A549 (cell line): ENCODE results near the gene PNPLA2. TPM values are rescaled to one million over a fixed set of nuclear protein-coding genes. Genes with fewer than 3 reads are reported as not detected.
A peak's percentile ranks its signal among the peaks of the same experiment; 100 is the strongest.

Experiments used
- ATAC-seq, 2 experiments: fragments of 200-7000 bp in 1 of 2; fragments of >200 bp in 1 of 2; cut with Nextera tagmentation in 1 of 2; cut with Tn5 transposase in 1 of 2; 3 replicates each; pipeline versions ENCODE4 v1.8.0 to v1.9.1; 2018 to 2020; ENCODE audit warnings: mild to moderate bottlenecking in 1 of 2, moderate library complexity in 1 of 2
- CTCF ChIA-PET: fragments of 300-600 bp; sonication (Branson Sonifier 250); formaldehyde crosslinking; extraction: SDS; loops from one replicate; lab custom pipeline; 2021; ENCODE audit warnings: antibody characterized with exemption, inconsistent platforms; lab: Yijun Ruan, JAX
- POLR2A ChIA-PET: fragments of 350-600 bp; formaldehyde crosslinking; extraction: SDS; loops from one replicate; lab custom pipeline; 2021; ENCODE audit warnings: antibody characterized with exemption, inconsistent platforms; lab: Yijun Ruan, JAX
- DNase-seq, 2 experiments: peaks; one replicate each; pipeline versions ENCODE4 v3.0.0 to v3.0.0-alpha.2; 2011 to 2016; ENCODE audit warnings: low read depth in 1 of 2, low spot score in 1 of 2
- FAIRE-seq: peaks from 2 replicates; lab custom pipeline; 2011; peaks lifted over from hg19 to GRCh38; lab: Jason Lieb, UNC
- H3K27ac ChIP-seq, 2 experiments: fragments of >200 bp; sonication (Bioruptor Twin); formaldehyde crosslinking; 3 replicates each; pipeline ENCODE4 v1.5.1; 2016 to 2017
- H3K4me1 ChIP-seq: fragments of >200 bp; sonication (Bioruptor Twin); formaldehyde crosslinking; 3 replicates; pipeline ENCODE4 v1.6.1; 2016
- H3K4me2 ChIP-seq: fragments of >200 bp; sonication (Bioruptor Twin); formaldehyde crosslinking; 3 replicates; pipeline ENCODE4 v1.6.1; 2016
- H3K4me3 ChIP-seq: fragments of >200 bp; sonication (Bioruptor Twin); formaldehyde crosslinking; 3 replicates; pipeline ENCODE4 v1.5.1; 2016
- H3K9me3 ChIP-seq: fragments of >200 bp; sonication (Bioruptor Twin); formaldehyde crosslinking; 3 replicates; pipeline ENCODE4 v1.6.1; 2016
- BCL3 ChIP-seq: fragments of >200 bp; sonication (Bioruptor Twin); formaldehyde crosslinking; IDR thresholded peaks from 3 replicates; pipeline ENCODE4 v1.6.1; 2016
- BHLHE40 ChIP-seq: IDR thresholded peaks from 2 replicates; pipeline ENCODE4 v1.6.1; 2012; ENCODE audit warnings: low read depth, low read length, inconsistent platforms
- CBX8 ChIP-seq: fragments of 200-600 bp; sonication (generic); IDR thresholded peaks from 2 replicates; pipeline ENCODE4 v1.6.1; 2016
- CEBPB ChIP-seq, 2 experiments: fragments of >200 bp in 1 of 2; sonication (Bioruptor Twin) in 1 of 2; formaldehyde crosslinking in 1 of 2; IDR thresholded peaks; 2 replicates each; pipeline ENCODE4 v1.6.1; 2012 to 2016
- CHD2 ChIP-seq: fragments of 150-350 bp; IDR thresholded peaks from 2 replicates; pipeline ENCODE4 v1.6.1; 2014; ENCODE audit warnings: low read length; ENCODE audit not compliant: partially characterized antibody
- ELK1 ChIP-seq: fragments of 150-350 bp; IDR thresholded peaks from 2 replicates; pipeline ENCODE4 v1.6.1; 2014; ENCODE audit warnings: low read depth, mild to moderate bottlenecking, low read length
- ESRRA ChIP-seq: fragments of 150-350 bp; IDR thresholded peaks from 2 replicates; pipeline ENCODE4 v1.6.1; 2014; ENCODE audit warnings: mild to moderate bottlenecking, low read length, borderline replicate concordance
- FOXS1 ChIP-seq: fragments of 250-450 bp; sonication (Bioruptor Pico); IDR thresholded peaks from 2 replicates; pipeline ENCODE4 v1.5.0; 2020; ENCODE audit warnings: mild to moderate bottlenecking, moderate library complexity
- GATA3 ChIP-seq: IDR thresholded peaks from 2 replicates; pipeline ENCODE4 v1.6.1; 2012; ENCODE audit warnings: borderline replicate concordance
- JUN ChIP-seq, 2 experiments: fragments of >200 bp; sonication (Bioruptor Twin); formaldehyde crosslinking; IDR thresholded peaks; 2 replicates in 1 of 2; 3 replicates in 1 of 2; pipeline ENCODE4 v1.6.1; 2016 to 2017
- KDM1A ChIP-seq: fragments of 200-600 bp; sonication (generic); IDR thresholded peaks from 2 replicates; pipeline ENCODE4 v1.6.1; 2016; ENCODE audit warnings: low read depth, mild to moderate bottlenecking
- MAX ChIP-seq: IDR thresholded peaks from 2 replicates; pipeline ENCODE4 v1.6.1; 2012
- MAZ ChIP-seq: fragments of 150-350 bp; IDR thresholded peaks from 2 replicates; pipeline ENCODE4 v1.6.1; 2014; ENCODE audit warnings: antibody characterized with exemption, low read depth, low read length, borderline replicate concordance
- NPAS2 ChIP-seq: fragments of 250-450 bp; sonication (Bioruptor Pico); IDR thresholded peaks from 2 replicates; pipeline ENCODE4 v1.8.0; 2022; ENCODE audit warnings: mild to moderate bottlenecking, moderate library complexity, borderline replicate concordance
- RCOR1 ChIP-seq: fragments of 150-350 bp; IDR thresholded peaks from 2 replicates; pipeline ENCODE4 v1.6.1; 2014; ENCODE audit warnings: antibody characterized with exemption, low read length, low read depth
- REST ChIP-seq: fragments of 200-600 bp; sonication (generic); IDR thresholded peaks from 2 replicates; pipeline ENCODE4 v1.6.1; 2016; ENCODE audit warnings: antibody characterized with exemption, mild to moderate bottlenecking, moderate library complexity
- RNF2 ChIP-seq: fragments of 200-600 bp; sonication (generic); IDR thresholded peaks from 2 replicates; pipeline ENCODE4 v1.6.1; 2016; ENCODE audit warnings: low read depth, mild to moderate bottlenecking, antibody characterized with exemption, moderate library complexity, borderline replicate concordance
- SREBF2 ChIP-seq: fragments of 450-650 bp; IDR thresholded peaks from 2 replicates; pipeline ENCODE4 v1.6.1; 2014; ENCODE audit warnings: mild to moderate bottlenecking, moderate library complexity
- TP53 ChIP-seq: fragments of 250-450 bp; sonication (Bioruptor Pico); IDR thresholded peaks from 2 replicates; pipeline ENCODE4 v1.5.0; 2021; ENCODE audit warnings: mild to moderate bottlenecking, moderate library complexity
- USF2 ChIP-seq: fragments of 450-650 bp; IDR thresholded peaks from 2 replicates; pipeline ENCODE4 v1.6.1; 2014; ENCODE audit warnings: antibody characterized with exemption
- ZC3H11A ChIP-seq: fragments of 450-650 bp; IDR thresholded peaks from 2 replicates; pipeline ENCODE4 v1.6.1; 2014; ENCODE audit warnings: antibody characterized with exemption, mild to moderate bottlenecking
- ZFP36 ChIP-seq: fragments of 450-650 bp; IDR thresholded peaks from 2 replicates; pipeline ENCODE4 v1.6.1; 2014; ENCODE audit warnings: borderline replicate concordance; ENCODE audit not compliant: partially characterized antibody
- WGBS: methylation state at CpG from one replicate; pipeline ENCODE4 v1.1.6; 2017; ENCODE audit errors: missing lambda C conversion rate; 5-methylcytosine and 5-hydroxymethylcytosine counted together
- polyA plus RNA-seq, 4 experiments: library from polyadenylated mRNA; depleted of rRNA in 3 of 4; stranded (reverse); fragments of >200 nt; fragmentation: RNase III in 1 of 4; extraction: RNeasy Plus Mini Kit Qiagen cat#74134 plus additional on column Dnase treatment in 1 of 4; gene quantifications; 2 replicates in 3 of 4; 3 replicates in 1 of 4; pipeline ENCODE4 v1.2.3, GENCODE V29; 2011 to 2017

The PNPLA2 gene
- polyA plus RNA-seq, 2 of the 4 experiments (the other 2 are of a cell fraction): 13.2 to 25.4 TPM

- Histone ChIP-seq H3K4me3 (no peak overlapping the region), H3K4me1 (peaks cover 50% of the 10 kb centered on the region), H3K27ac (no peak overlapping the region), H3K9me3 (no peaks in the 10 kb centered on the region), H3K4me2 (no peak overlapping the region)
- FAIRE-seq: no peak
- TF ChIP-seq MAZ (no peak), CHD2 (no peak), RNF2 (no peak), NPAS2 (no peak), TP53 (CRISPR knock-in tag) (no peak), CEBPB (IDR thresholded peaks at IDR 0.05) (no peak), ZFP36 (no peak), USF2 (no peak), BCL3 (no peak)
- ChIA-PET POLR2A (no interaction called here), CTCF (interaction anchor here (0.9 kb wide), 1 partner anchor 29 kb away, joined by 3 read pairs; no protein-coding TSS in a partner anchor)
- ATAC-seq: no peak
- WGBS: 95% methylated on average over 15 of the region's 31 CpGs
- no peak for DNase-seq
These were observed 24.5 kb upstream of the PNPLA2 start for GRCh38 chr11:794013-794765.

- WGBS: 60% methylated on average over 27 of the region's 38 CpGs
- no peaks in the 10 kb centered on the region for H3K9me3 ChIP-seq
- ATAC-seq (no peak), DNase-seq (no peak), FAIRE-seq (no peak)
- no peak overlapping the region for H3K4me3 ChIP-seq
- TF ChIP-seq JUN (IDR thresholded peaks at IDR 0.05) (no peak), ELK1 (no peak), CBX8 (no peak), MAX (peak; percentile 37; the same call in 1 of the 2 replicates), ZFP36 (no peak), REST (no peak), FOXS1 (CRISPR knock-in tag) (no peak), BHLHE40 (peak; percentile 80), CHD2 (no peak), KDM1A (no peak), RCOR1 (no peak), GATA3 (no peak), ESRRA (no peak), SREBF2 (no peak), ZC3H11A (no peak)
- ChIA-PET POLR2A (interaction anchor here (0.8 kb wide), 1 partner anchor 25 kb away, joined by 3 read pairs; no protein-coding TSS in a partner anchor), CTCF (interaction anchor here (1.5 kb wide), 1 partner anchor 10 kb away, joined by 3 read pairs; the partner anchor contains the start of gene PIDD1)
- peak overlapping the region in 1 of 2 experiments; percentile 99; a peak in 4 of 6 replicates for H3K27ac ChIP-seq
- H3K4me2 ChIP-seq: peak overlapping the region; percentile 90
- H3K4me1 ChIP-seq: peaks cover 41% of the 10 kb centered on the region
These were observed 23.7 kb upstream of the PNPLA2 start for GRCh38 chr11:794766-795633.
